Spinal cord (tissue), 10 donors: ENCODE data around the gene USF2. TPM values are rescaled to one million over a fixed set of nuclear protein-coding genes. Genes with fewer than 3 reads are reported as not detected.

Experiments
- DNase-seq, 6 donors: peaks; one replicate each; pipeline versions ENCODE4 v3.0.0 to v3.0.0-alpha.2; 2013 to 2015; ENCODE audit warnings: low spot score in 6 of 6, low read depth in 4 of 6
- H3K27ac ChIP-seq: one replicate; pipeline ENCODE4 v1.5.1; 2013; ENCODE audit warnings: low read depth, low read length, control low read depth
- H3K27me3 ChIP-seq: one replicate; pipeline ENCODE4 v1.6.1; 2013; ENCODE audit warnings: low read length; ENCODE audit not compliant: control insufficient read depth, insufficient read depth
- H3K36me3 ChIP-seq: one replicate; pipeline ENCODE4 v1.6.1; 2013; ENCODE audit warnings: low read length; ENCODE audit not compliant: control insufficient read depth, insufficient read depth
- H3K4me1 ChIP-seq: one replicate; pipeline ENCODE4 v1.6.1; 2013; ENCODE audit warnings: low read length; ENCODE audit not compliant: control insufficient read depth, insufficient read depth
- H3K4me3 ChIP-seq: one replicate; pipeline ENCODE4 v1.5.1; 2013; ENCODE audit warnings: low read depth, low read length, control low read depth
- H3K9me3 ChIP-seq: one replicate; pipeline ENCODE4 v1.6.1; 2013; ENCODE audit warnings: low read length; ENCODE audit not compliant: control insufficient read depth, insufficient read depth
- WGBS: methylation state at CpG from one replicate; pipeline ENCODE4 v1.1.5; 2013; ENCODE audit warnings: missing lambda C conversion rate; ENCODE audit not compliant: insufficient coverage; 5-methylcytosine and 5-hydroxymethylcytosine counted together
- polyA plus RNA-seq, 2 donors: library from polyadenylated mRNA; unstranded; fragments of 120-200 nt; gene quantifications; one replicate each; pipeline ENCODE4 v1.2.1, GENCODE V29; 2013; ENCODE audit not compliant: insufficient read length in 2 of 2
- total RNA-seq, 2 donors: library from RNA; depleted of rRNA in 1 of 2; stranded (reverse); fragments of 120-200 nt in 1 of 2; fragments of >200 nt in 1 of 2; gene quantifications; one replicate each; pipeline versions ENCODE4 v1.2.3 to v1.2.4, GENCODE V29; 2013 to 2014
- donor health status: healthy.

USF2 gene
- total and polyA plus RNA-seq, 4 donors, result 37.2 to 258 (median 162) TPM

- H3K9me3 ChIP-seq, result no peaks in the 10 kb centered on the region
- H3K27ac ChIP-seq, result no peak overlapping the region
- H3K27me3 ChIP-seq, result no peaks in the 10 kb centered on the region
- no peak for DNase-seq
- H3K4me3 ChIP-seq, result no peak overlapping the region
- H3K36me3 ChIP-seq, result peaks cover 5% of the 10 kb centered on the region
- peaks cover 13% of the 10 kb centered on the region for H3K4me1 ChIP-seq
- 84% methylated on average over 19 of the region's 20 CpGs for WGBS
Observed at GRCh38 chr19:35306473-35307246, 37.9 kb downstream of the USF2 start.

DNA sequence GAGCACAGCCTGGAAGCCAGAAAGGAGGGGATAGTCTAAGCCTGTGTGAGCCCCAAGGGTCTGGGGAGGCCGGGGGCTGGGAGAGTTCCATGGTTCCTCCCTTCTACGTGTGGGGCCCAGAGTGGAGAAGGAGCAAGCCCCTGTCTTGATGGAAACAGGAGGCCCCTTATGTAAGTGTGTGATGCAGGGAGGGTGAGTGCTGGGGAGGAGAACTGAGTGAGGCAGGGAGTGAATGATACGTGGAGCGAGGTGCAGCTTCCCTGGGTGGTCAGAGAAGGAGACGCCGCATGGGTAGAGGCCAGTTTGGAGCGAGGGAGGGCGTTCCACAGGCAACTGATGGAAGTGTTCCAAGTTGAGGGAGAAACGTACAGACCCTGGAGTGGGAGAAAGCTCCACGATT lies 39.2 kb downstream of the USF2 start:
- H3K27ac ChIP-seq, result no peak overlapping the region
- H3K4me1 ChIP-seq, result peaks cover 13% of the 10 kb centered on the region
- H3K4me3 ChIP-seq, result no peak overlapping the region
- H3K36me3 ChIP-seq, result peaks cover 9% of the 10 kb centered on the region
- 60% methylated on average over 10 of the region's 10 CpGs for WGBS
- DNase-seq, result no peak
- no peaks in the 10 kb centered on the region for H3K27me3 ChIP-seq
- H3K9me3 ChIP-seq, result no peaks in the 10 kb centered on the region

GRCh38 chr19:35308910-35309309 lies 40.1 kb downstream of the USF2 start:
- Histone ChIP-seq H3K9me3 (no peaks in the 10 kb centered on the region), H3K4me1 (peaks cover 13% of the 10 kb centered on the region), H3K27ac (no peak overlapping the region), H3K36me3 (peaks cover 9% of the 10 kb centered on the region), H3K27me3 (no peaks in the 10 kb centered on the region), H3K4me3 (no peak overlapping the region)
- no peak for DNase-seq
- 73% methylated on average over 7 of the region's 7 CpGs for WGBS

DNA sequence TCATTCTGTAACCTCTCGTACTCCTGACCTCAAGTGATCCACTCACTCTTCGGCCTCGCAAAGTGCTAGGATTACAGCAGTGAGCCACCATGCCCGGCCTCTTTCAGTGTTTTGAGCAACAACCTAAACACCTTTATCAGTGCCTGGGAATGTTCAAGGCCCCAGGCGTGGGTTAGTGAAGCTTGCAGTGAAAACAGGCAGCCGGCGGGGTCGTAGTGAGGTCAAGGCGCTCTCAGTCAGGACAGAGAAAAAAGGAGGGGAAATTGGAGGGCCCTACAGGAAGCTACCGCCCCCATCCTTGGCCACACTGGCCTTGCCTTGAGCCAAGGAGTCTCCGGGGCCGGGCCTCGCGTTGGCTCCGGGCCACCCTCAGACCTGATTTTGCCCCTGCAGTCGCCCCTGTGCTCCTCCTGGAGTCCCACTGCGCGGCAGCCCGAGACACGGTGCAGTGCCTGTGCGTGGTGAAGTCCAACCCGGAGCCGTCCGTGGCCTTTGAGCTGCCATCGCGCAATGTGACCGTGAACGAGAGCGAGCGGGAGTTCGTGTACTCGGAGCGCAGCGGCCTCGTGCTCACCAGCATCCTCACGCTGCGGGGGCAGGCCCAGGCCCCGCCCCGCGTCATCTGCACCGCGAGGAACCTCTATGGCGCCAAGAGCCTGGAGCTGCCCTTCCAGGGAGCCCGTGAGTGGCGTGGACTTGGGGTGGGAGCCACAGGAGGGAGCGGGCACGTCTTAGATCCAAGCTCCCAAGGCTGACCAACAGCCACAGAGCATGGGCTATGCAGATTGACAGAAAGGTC lies 40.9 kb downstream of the USF2 start:
- H3K36me3 ChIP-seq, result peaks cover 9% of the 10 kb centered on the region
- H3K27ac ChIP-seq, result no peak overlapping the region

DNA sequence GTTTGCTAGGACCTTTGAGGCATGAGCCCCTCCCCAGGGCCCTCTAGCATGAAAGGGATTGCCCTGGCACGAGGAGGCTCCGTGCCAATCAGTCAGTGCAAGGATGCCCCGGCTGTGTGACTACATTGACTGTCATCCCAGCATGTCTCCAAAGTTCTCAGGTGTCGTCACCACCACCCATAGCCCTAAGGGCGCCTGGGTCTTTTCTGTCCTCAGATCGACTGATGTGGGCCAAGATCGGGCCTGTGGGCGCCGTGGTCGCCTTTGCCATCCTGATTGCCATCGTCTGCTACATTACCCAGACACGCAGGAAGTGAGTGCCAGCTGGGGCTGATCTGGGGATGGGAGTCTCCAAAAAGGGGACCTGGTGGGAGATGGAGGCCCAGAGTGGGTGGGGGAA lies 41.6 kb downstream of the USF2 start:
- H3K4me1 ChIP-seq, result peaks cover 13% of the 10 kb centered on the region
- H3K27me3 ChIP-seq, result no peaks in the 10 kb centered on the region
- H3K9me3 ChIP-seq, result no peaks in the 10 kb centered on the region
- no peak overlapping the region for H3K27ac ChIP-seq
- WGBS, result 93% methylated on average over 5 of the region's 12 CpGs
- no peak for DNase-seq
- no peak overlapping the region for H3K4me3 ChIP-seq
- H3K36me3 ChIP-seq, result peaks cover 9% of the 10 kb centered on the region

More for the DNA sequence above, 40.9 kb downstream of the USF2 start:
- 66% methylated on average over 46 of the region's 47 CpGs for WGBS
- Histone ChIP-seq H3K27me3 (no peaks in the 10 kb centered on the region), H3K4me1 (peaks cover 13% of the 10 kb centered on the region), H3K9me3 (no peaks in the 10 kb centered on the region), H3K4me3 (no peak overlapping the region)
- DNase-seq, result peak in 1 of 6 donors; percentile 41

DNA sequence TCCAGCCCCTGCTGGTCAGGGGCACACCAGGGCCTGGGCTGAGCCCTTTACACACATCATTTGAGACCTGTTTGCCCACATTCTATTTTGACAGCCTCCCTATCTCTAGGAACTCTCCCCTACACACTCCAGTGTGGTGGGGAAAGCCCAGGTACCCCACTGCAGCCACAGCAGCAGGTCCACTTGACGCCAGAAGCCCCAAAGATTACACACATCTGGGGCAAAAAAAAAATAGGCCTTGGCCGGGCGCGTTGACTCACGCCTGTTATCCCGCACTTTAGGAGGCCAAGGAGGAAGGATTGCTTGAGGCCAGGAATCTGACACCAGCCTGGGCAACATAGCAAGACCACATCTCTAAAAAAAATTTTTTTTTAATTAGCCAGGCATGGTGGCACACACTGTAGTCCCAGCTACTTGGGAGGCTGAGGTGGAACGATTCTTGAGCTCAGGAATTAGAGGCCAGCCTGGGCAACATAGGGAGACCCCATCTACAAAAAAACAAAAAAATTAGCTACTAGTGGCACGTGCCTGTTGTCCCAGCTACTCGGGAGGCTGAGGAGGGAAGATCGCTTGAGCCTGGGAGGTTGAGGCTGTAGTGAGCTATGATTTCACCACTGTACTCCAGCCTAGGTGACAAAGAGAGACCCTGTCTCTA lies 42.2 kb downstream of the USF2 start:
- Histone ChIP-seq H3K9me3 (no peaks in the 10 kb centered on the region), H3K36me3 (peaks cover 9% of the 10 kb centered on the region), H3K4me1 (peaks cover 13% of the 10 kb centered on the region), H3K27me3 (no peaks in the 10 kb centered on the region), H3K27ac (no peak overlapping the region), H3K4me3 (no peak overlapping the region)
- WGBS, result 100% methylated on average over 1 of the region's 10 CpGs
- no peak for DNase-seq

- peaks cover 9% of the 10 kb centered on the region for H3K36me3 ChIP-seq
- WGBS, result 78% methylated on average over 18 of the region's 21 CpGs
Observed at GRCh38 chr19:35311901-35312665, 43.3 kb downstream of the USF2 start.

GRCh38 chr19:35313587-35313986 lies 44.8 kb downstream of the USF2 start:
- DNase-seq, result no peak
- no peak overlapping the region for H3K27ac ChIP-seq
- peaks cover 9% of the 10 kb centered on the region for H3K36me3 ChIP-seq
- H3K9me3 ChIP-seq, result no peaks in the 10 kb centered on the region
- no peaks in the 10 kb centered on the region for H3K27me3 ChIP-seq
- H3K4me3 ChIP-seq, result no peak overlapping the region
- 60% methylated on average over 6 of the region's 7 CpGs for WGBS
- H3K4me1 ChIP-seq, result peaks cover 22% of the 10 kb centered on the region

More at GRCh38 chr19:35311901-35312665, 43.3 kb downstream of the USF2 start:
- H3K27me3 ChIP-seq, result no peaks in the 10 kb centered on the region
- DNase-seq, result no peak
- no peak overlapping the region for H3K27ac ChIP-seq
- peaks cover 13% of the 10 kb centered on the region for H3K4me1 ChIP-seq
- H3K9me3 ChIP-seq, result no peaks in the 10 kb centered on the region
- no peak overlapping the region for H3K4me3 ChIP-seq

GRCh38 chr19:35314031-35314430 lies 45.3 kb downstream of the USF2 start:
- Histone ChIP-seq H3K4me1 (peaks cover 25% of the 10 kb centered on the region), H3K4me3 (no peak overlapping the region), H3K27me3 (no peaks in the 10 kb centered on the region), H3K27ac (no peak overlapping the region), H3K9me3 (no peaks in the 10 kb centered on the region), H3K36me3 (peaks cover 9% of the 10 kb centered on the region)
- DNase-seq, result no peak
- WGBS, result 91% methylated on average over 7 of the region's 8 CpGs
